ENCODE results near the gene CYB5D1. TPM values are rescaled to one million over a fixed set of nuclear protein-coding genes. Genes with fewer than 3 reads are reported as not detected.

Gene CYB5D1
- total RNA-seq, 1 donor from 2014 or later: 17.8 TPM

DNA sequence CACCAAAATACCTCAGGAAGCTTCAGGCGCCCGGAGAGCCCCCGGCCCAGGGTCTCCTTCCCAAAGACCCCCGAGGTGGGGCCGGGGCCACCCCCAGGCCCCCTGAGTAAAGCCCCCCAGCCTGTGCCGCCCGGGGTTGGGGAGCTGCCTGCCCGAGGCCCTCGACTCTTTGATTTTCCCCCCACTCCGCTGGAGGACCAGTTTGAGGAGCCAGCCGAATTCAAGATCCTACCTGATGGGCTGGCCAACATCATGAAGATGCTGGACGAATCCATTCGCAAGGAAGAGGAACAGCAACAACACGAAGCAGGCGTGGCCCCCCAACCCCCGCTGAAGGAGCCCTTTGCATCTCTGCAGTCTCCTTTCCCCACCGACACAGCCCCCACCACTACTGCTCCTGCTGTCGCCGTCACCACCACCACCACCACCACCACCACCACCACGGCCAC is 9.6 kb upstream of the CYB5D1 start:
- peaks cover 50% of the 10 kb centered on the region for H3K4me1 ChIP-seq
- intact Hi-C loops (cut with micrococcal nuclease): no loop called here
- H3K27ac ChIP-seq (replicated peaks): no peak overlapping the region
- no peak for DNase-seq
- TF ChIP-seq, protein P1, sequence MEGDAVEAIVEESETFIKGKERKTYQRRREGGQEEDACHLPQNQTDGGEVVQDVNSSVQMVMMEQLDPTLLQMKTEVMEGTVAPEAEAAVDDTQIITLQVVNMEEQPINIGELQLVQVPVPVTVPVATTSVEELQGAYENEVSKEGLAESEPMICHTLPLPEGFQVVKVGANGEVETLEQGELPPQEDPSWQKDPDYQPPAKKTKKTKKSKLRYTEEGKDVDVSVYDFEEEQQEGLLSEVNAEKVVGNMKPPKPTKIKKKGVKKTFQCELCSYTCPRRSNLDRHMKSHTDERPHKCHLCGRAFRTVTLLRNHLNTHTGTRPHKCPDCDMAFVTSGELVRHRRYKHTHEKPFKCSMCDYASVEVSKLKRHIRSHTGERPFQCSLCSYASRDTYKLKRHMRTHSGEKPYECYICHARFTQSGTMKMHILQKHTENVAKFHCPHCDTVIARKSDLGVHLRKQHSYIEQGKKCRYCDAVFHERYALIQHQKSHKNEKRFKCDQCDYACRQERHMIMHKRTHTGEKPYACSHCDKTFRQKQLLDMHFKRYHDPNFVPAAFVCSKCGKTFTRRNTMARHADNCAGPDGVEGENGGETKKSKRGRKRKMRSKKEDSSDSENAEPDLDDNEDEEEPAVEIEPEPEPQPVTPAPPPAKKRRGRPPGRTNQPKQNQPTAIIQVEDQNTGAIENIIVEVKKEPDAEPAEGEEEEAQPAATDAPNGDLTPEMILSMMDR (IDR thresholded peaks at IDR 0.05; ENCODE audit: borderline replicate concordance): no peak
- peaks cover 69% of the 10 kb centered on the region for H3K36me3 ChIP-seq
- H3K27me3 ChIP-seq (ENCODE audit: low read depth): no peaks in the 10 kb centered on the region
- no peak overlapping the region for H3K4me3 ChIP-seq
- no peaks in the 10 kb centered on the region for H3K9me3 ChIP-seq (replicated peaks)

DNA sequence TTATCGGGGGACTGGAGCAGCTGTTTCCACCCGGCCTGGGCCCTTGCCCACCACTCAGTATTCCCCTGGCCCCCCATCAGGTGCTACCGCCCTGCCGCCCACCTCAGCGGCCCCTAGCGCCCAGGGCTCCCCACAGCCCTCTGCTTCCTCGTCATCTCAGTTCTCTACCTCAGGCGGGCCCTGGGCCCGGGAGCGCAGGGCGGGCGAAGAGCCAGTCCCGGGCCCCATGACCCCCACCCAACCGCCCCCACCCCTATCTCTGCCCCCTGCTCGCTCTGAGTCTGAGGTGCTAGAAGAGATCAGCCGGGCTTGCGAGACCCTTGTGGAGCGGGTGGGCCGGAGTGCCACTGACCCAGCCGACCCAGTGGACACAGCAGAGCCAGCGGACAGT is 9.1 kb upstream of the CYB5D1 start:
- no peak overlapping the region for H3K4me3 ChIP-seq
- no peak overlapping the region for H3K27ac ChIP-seq (replicated peaks)
- H3K27me3 ChIP-seq (ENCODE audit: low read depth): no peaks in the 10 kb centered on the region
- no peaks in the 10 kb centered on the region for H3K9me3 ChIP-seq (replicated peaks)
- H3K36me3 ChIP-seq: peaks cover 75% of the 10 kb centered on the region
- no peak for DNase-seq
- intact Hi-C loops (cut with micrococcal nuclease): no loop called here
- H3K4me1 ChIP-seq: peaks cover 49% of the 10 kb centered on the region
- TF ChIP-seq, protein P1 (IDR thresholded peaks at IDR 0.05; ENCODE audit: borderline replicate concordance): no peak

DNA sequence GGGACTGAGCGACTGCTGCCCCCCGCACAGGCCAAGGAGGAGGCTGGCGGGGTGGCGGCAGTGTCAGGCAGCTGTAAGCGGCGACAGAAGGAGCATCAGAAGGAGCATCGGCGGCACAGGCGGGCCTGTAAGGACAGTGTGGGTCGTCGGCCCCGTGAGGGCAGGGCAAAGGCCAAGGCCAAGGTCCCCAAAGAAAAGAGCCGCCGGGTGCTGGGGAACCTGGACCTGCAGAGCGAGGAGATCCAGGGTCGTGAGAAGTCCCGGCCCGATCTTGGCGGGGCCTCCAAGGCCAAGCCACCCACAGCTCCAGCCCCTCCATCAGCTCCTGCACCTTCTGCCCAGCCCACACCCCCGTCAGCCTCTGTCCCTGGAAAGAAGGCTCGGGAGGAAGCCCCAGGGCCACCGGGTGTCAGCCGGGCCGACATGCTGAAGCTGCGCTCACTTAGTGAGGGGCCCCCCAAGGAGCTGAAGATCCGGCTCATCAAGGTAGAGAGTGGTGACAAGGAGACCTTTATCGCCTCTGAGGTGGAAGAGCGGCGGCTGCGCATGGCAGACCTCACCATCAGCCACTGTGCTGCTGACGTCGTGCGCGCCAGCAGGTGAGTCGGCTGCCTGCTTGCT is 8.6 kb upstream of the CYB5D1 start:
- Histone ChIP-seq H3K4me3 (no peak overlapping the region), H3K4me1 (peaks cover 46% of the 10 kb centered on the region), H3K36me3 (peaks cover 76% of the 10 kb centered on the region), H3K9me3 (replicated peaks) (no peaks in the 10 kb centered on the region), H3K27me3 (ENCODE audit: low read depth) (no peaks in the 10 kb centered on the region), H3K27ac (replicated peaks) (no peak overlapping the region)
- DNase-seq: no peak
- intact Hi-C loops (cut with micrococcal nuclease): no loop called here
- TF ChIP-seq, protein P1 (IDR thresholded peaks at IDR 0.05; ENCODE audit: borderline replicate concordance): no peak

DNA sequence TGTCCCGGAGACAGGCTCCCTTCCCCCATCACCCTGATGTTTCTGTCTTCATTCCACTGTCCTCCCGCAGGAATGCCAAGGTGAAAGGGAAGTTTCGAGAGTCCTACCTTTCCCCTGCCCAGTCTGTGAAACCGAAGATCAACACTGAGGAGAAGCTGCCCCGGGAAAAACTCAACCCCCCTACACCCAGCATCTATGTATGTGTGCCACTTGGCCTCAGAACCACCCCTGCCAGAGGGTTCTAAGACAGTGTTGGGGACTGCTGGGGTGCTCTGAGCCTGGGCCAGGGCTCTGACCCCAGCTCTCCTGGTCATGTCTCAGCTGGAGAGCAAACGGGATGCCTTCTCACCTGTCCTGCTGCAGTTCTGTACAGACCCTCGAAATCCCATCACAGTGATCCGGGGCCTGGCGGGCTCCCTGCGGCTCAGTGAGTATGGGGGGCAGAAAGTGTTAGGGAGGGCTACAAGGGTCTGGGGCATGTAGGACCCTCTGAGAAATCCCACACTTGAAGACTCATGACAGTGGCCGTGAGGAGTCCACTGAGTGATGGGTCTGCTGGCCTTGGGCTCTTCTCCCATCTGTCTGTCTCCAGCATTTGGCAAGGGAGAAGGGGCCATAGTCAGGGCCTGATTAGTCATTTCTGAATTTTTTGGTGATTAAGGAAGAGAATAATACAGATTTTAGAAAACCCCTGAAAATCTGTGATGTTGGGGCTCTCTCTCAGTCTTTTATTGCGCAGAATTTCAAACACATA is 7.9 kb upstream of the CYB5D1 start:
- peaks cover 44% of the 10 kb centered on the region for H3K4me1 ChIP-seq
- intact Hi-C loops (cut with micrococcal nuclease): no loop called here

DNA sequence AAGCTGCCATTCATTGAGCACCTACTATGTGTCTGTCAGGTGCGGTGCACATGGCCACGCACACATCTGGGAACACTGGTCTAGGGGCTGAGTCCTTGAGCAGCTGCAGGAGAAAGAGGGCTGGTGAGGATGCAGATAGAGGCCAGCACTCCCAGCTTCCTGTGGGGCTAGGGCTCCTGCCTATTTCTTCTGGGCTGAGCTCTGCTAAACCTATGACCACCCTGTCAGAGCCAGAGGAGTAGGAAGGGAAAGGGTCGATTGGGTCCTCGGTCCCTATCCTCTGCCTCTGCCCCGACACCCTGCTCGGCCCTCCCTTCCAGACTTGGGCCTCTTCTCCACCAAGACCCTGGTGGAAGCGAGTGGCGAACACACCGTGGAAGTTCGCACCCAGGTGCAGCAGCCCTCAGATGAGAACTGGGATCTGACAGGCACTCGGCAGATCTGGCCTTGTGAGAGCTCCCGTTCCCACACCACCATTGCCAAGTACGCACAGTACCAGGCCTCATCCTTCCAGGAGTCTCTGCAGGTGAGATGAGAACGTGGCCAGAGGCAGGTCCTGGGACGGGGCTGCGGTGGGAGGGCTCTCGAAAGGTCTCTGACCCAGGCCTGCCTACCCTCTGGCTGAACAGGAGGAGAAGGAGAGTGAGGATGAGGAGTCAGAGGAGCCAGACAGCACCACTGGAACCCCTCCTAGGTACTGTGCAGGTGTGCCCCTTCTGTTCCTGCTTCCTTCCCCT is 6.9 kb upstream of the CYB5D1 start:
- no peak for DNase-seq
- intact Hi-C loops (cut with micrococcal nuclease): no loop called here

More for the DNA sequence above, 7.9 kb upstream of the CYB5D1 start:
- no peak overlapping the region for H3K4me3 ChIP-seq
- TF ChIP-seq, protein P1 (IDR thresholded peaks at IDR 0.05; ENCODE audit: borderline replicate concordance): no peak
- no peaks in the 10 kb centered on the region for H3K27me3 ChIP-seq (ENCODE audit: low read depth)
- no peak for DNase-seq
- peaks cover 76% of the 10 kb centered on the region for H3K36me3 ChIP-seq
- no peak overlapping the region for H3K27ac ChIP-seq (replicated peaks)
- H3K9me3 ChIP-seq (replicated peaks): no peaks in the 10 kb centered on the region

More for the DNA sequence above, 6.9 kb upstream of the CYB5D1 start:
- Histone ChIP-seq H3K9me3 (replicated peaks) (no peaks in the 10 kb centered on the region), H3K4me3 (no peak overlapping the region), H3K36me3 (peaks cover 71% of the 10 kb centered on the region), H3K4me1 (peaks cover 44% of the 10 kb centered on the region), H3K27ac (replicated peaks) (no peak overlapping the region), H3K27me3 (ENCODE audit: low read depth) (no peaks in the 10 kb centered on the region)
- TF ChIP-seq, protein P1 (IDR thresholded peaks at IDR 0.05; ENCODE audit: borderline replicate concordance): no peak

All from left ventricle myocardium inferior (tissue), 1 donor.